GM12878 (cell line): Measurements from ENCODE around the gene QRFP.

Source experiments
- BHLHE40 ChIP-seq, 2 experiments: fragments of 450-650 bp in 1 of 2; IDR thresholded peaks; 2 replicates each; pipeline ENCODE4 v1.6.1; 2011 to 2017; ENCODE audit warnings: low read depth in 2 of 2, borderline replicate concordance in 1 of 2, improper control_type of control experiment in 1 of 2, low read length in 1 of 2, mild to moderate bottlenecking in 1 of 2
- CTCF ChIP-seq, 3 experiments: IDR thresholded peaks in 2 of 3; conservative IDR thresholded peaks in 1 of 3; 2 replicates each; pipeline ENCODE4 v1.5.1; 2011; ENCODE audit warnings: low read depth in 3 of 3, low read length in 3 of 3, mild to moderate bottlenecking in 3 of 3, control low read depth in 2 of 3, moderate library complexity in 2 of 3, inconsistent platforms in 1 of 3, mixed read lengths in 1 of 3; ENCODE audit not compliant: control insufficient read depth in 2 of 3, insufficient read depth in 1 of 3; ENCODE audit errors: extremely low read depth in 1 of 3
- CUX1 ChIP-seq: IDR thresholded peaks from 2 replicates; pipeline ENCODE4 v1.6.1; 2012; ENCODE audit warnings: improper control_type of control experiment, low read depth, low read length; ENCODE audit not compliant: insufficient replicate concordance
- EED ChIP-seq: sonication (generic); IDR thresholded peaks from 2 replicates; pipeline ENCODE4 v1.6.1; 2016; ENCODE audit warnings: antibody characterized with exemption, low read depth
- HDAC6 ChIP-seq: fragments of 200-600 bp; sonication (generic); IDR thresholded peaks from one replicate; pipeline ENCODE4 v1.8.0; 2017; ENCODE audit warnings: antibody characterized with exemption; ENCODE audit not compliant: unreplicated experiment
- MTA2 ChIP-seq: fragments of 450-650 bp; IDR thresholded peaks from 2 replicates; pipeline ENCODE4 v1.6.1; 2016; ENCODE audit warnings: low read depth, mild to moderate bottlenecking, moderate library complexity
- NFYA ChIP-seq: IDR thresholded peaks from 2 replicates; pipeline ENCODE4 v1.6.1; 2011; ENCODE audit warnings: low read depth, mild to moderate bottlenecking, low read length, improper control_type of control experiment, borderline replicate concordance
- POLR2A ChIP-seq: IDR thresholded peaks from 2 replicates; pipeline ENCODE4 v1.6.1; 2011; ENCODE audit warnings: low read depth, mild to moderate bottlenecking, low read length
- POLR2AphosphoS5 ChIP-seq: IDR thresholded peaks from 2 replicates; pipeline ENCODE4 v1.6.1; 2011; ENCODE audit warnings: mild to moderate bottlenecking, low read length, inconsistent platforms
- RAD21 ChIP-seq: IDR thresholded peaks from 2 replicates; pipeline ENCODE4 v1.6.1; 2011; ENCODE audit warnings: mild to moderate bottlenecking, low read depth, low read length, moderate library complexity; ENCODE audit not compliant: insufficient read depth
- REST ChIP-seq: IDR thresholded peaks from 2 replicates; pipeline ENCODE4 v1.6.1; 2012; ENCODE audit warnings: mild to moderate bottlenecking, low read depth, low read length

GRCh38 chr9:130936285-130937117, 39.9 kb upstream of the QRFP start:
- TF ChIP-seq CTCF (IDR thresholded peaks at IDR 0.05 in 2 of 3, conservative IDR thresholded peaks at IDR 0.05 in 1 of 3; ENCODE audit: control insufficient read depth in 2 of 3, extremely low read depth in 1 of 3, insufficient read depth in 1 of 3, low read depth in 3 of 3, low read length in 3 of 3): no peak
- no peak for TF ChIP-seq HDAC6
- TF ChIP-seq CUX1: no peak
- no peak for TF ChIP-seq POLR2A
- TF ChIP-seq MTA2: no peak
- TF ChIP-seq NFYA: no peak
- TF ChIP-seq BHLHE40 (IDR thresholded peaks at IDR 0.05; ENCODE audit: borderline replicate concordance in 1 of 2, low read depth in 2 of 2, low read length in 1 of 2): no peak
- no peak for TF ChIP-seq EED
- TF ChIP-seq REST: no peak
- TF ChIP-seq POLR2AphosphoS5: no peak
- TF ChIP-seq RAD21: no peak
